ENCODE results near the gene CFP. TPM values are rescaled to one million over a fixed set of nuclear protein-coding genes. Genes with fewer than 3 reads are reported as not detected.

CFP gene
- total and polyA plus RNA-seq, 4 donors, result 11.3 to 88.8 (median 23.0) TPM

DNA sequence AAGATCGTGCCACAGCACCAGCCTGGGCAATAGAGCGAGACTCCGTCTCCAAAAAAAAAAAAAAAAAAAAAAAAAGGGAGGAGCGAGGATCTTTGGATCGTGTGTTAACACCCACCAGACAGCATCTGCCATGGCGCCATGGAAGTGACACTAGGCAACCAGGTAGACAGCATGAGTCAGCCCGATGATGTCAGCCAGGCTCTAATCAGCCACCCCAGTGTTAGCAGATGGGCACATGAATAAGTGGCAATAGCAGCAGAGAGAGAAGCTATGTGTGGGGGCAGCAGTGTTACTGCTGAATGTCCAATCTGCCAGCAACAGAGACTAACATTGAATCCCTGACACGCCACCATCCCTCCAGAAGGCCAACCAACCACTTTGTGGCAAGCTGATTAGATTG, 16.6 kb downstream of the CFP start:
- peaks cover 0 to 8% (median 2%) of the 10 kb centered on the region in 4 donors for H3K9me3 ChIP-seq (ENCODE audit: control insufficient read depth in 4 of 4, insufficient read depth in 3 of 4, low read length in 3 of 4)
- H3K9ac ChIP-seq (ENCODE audit: insufficient read depth in 1 of 2, low read length in 2 of 2), result no peak overlapping the region
- DNase-seq (no peak), ATAC-seq (ENCODE audit: insufficient read depth, low FRiP score) (no peak)
- H3K36me3 ChIP-seq (ENCODE audit: control insufficient read depth in 4 of 4, insufficient read depth in 4 of 4, low read length in 4 of 4), result no peaks in the 10 kb centered on the region
- H3K27ac ChIP-seq (ENCODE audit: low read depth in 1 of 2, low read length in 1 of 2), result no peak overlapping the region
- 84 to 91% methylated on average over 4 to 8 of the region's 8 CpGs for WGBS, 2 donors
- TF ChIP-seq, protein P1, sequence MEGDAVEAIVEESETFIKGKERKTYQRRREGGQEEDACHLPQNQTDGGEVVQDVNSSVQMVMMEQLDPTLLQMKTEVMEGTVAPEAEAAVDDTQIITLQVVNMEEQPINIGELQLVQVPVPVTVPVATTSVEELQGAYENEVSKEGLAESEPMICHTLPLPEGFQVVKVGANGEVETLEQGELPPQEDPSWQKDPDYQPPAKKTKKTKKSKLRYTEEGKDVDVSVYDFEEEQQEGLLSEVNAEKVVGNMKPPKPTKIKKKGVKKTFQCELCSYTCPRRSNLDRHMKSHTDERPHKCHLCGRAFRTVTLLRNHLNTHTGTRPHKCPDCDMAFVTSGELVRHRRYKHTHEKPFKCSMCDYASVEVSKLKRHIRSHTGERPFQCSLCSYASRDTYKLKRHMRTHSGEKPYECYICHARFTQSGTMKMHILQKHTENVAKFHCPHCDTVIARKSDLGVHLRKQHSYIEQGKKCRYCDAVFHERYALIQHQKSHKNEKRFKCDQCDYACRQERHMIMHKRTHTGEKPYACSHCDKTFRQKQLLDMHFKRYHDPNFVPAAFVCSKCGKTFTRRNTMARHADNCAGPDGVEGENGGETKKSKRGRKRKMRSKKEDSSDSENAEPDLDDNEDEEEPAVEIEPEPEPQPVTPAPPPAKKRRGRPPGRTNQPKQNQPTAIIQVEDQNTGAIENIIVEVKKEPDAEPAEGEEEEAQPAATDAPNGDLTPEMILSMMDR (IDR thresholded peaks at IDR 0.05; ENCODE audit: control extremely low read depth, extremely low read depth), result no peak
- peaks cover 0 to 3% (median 1%) of the 10 kb centered on the region in 3 donors for H3K27me3 ChIP-seq (ENCODE audit: control insufficient read depth in 3 of 3, insufficient read depth in 3 of 3, low read length in 2 of 3)
- H3K4me3 ChIP-seq, result no peak overlapping the region
- H3K4me1 ChIP-seq (ENCODE audit: control insufficient read depth in 5 of 5, insufficient read depth in 5 of 5, low read length in 5 of 5), result no peaks in the 10 kb centered on the region

DNA sequence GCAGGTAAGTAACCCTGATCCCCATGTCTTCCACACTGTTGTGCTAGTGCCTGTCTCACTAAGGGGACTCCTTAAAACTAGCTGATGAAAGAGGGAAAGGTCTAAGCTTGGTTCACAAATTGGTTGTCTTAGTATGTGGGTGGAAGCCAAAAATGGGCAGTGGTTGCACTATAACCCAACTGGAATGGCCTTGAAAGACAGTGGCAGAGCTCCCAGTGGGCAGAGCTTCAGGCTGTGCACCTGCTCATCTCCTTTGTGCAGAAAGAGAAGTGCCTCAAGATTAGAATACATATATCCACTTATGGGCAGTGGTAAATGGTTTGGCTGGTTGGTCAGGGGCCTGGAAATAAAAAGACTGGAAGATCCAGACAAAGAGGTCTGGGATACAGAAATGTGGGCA, 17.3 kb downstream of the CFP start:
- H3K4me3 ChIP-seq, result no peak overlapping the region
- H3K27ac ChIP-seq (ENCODE audit: low read depth in 1 of 2, low read length in 1 of 2), result no peak overlapping the region
- H3K4me1 ChIP-seq (ENCODE audit: control insufficient read depth in 5 of 5, insufficient read depth in 5 of 5, low read length in 5 of 5), result no peaks in the 10 kb centered on the region
- TF ChIP-seq, protein P1 (IDR thresholded peaks at IDR 0.05; ENCODE audit: control extremely low read depth, extremely low read depth), result no peak
- no peak for ATAC-seq (ENCODE audit: insufficient read depth, low FRiP score)
- no peak for DNase-seq
- peaks cover 0 to 3% (median 0%) of the 10 kb centered on the region in 3 donors for H3K27me3 ChIP-seq (ENCODE audit: control insufficient read depth in 3 of 3, insufficient read depth in 3 of 3, low read length in 2 of 3)
- H3K36me3 ChIP-seq (ENCODE audit: control insufficient read depth in 4 of 4, insufficient read depth in 4 of 4, low read length in 4 of 4), result no peaks in the 10 kb centered on the region
- H3K9ac ChIP-seq (ENCODE audit: insufficient read depth in 1 of 2, low read length in 2 of 2), result no peak overlapping the region
- peaks cover 0 to 8% (median 2%) of the 10 kb centered on the region in 4 donors for H3K9me3 ChIP-seq (ENCODE audit: control insufficient read depth in 4 of 4, insufficient read depth in 3 of 4, low read length in 3 of 4)

DNA sequence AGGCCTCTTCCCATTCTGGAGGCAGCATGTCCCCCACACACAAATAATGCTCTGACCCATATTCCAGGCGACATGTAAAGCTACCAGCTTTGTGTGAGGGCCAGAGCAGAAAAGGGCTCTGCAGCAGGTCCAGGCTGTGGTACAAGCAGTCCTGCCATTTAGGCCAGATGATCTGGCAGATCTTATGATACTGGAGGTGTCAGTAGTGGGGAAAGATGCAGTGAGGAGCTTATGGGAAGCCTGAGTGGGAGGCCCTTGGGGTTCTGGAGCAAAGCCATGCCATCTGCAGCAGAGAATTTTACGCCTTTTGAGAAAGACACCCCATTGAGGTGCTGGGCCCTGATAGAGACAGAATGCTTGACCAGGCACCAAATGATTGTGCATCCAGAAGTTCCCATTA, 17.8 kb downstream of the CFP start:
- TF ChIP-seq, protein P1 (IDR thresholded peaks at IDR 0.05; ENCODE audit: control extremely low read depth, extremely low read depth), result no peak
- WGBS, 2 donors, result 67 to 94% methylated on average over 2 of the region's 2 CpGs
- H3K27ac ChIP-seq (ENCODE audit: low read depth in 1 of 2, low read length in 1 of 2), result no peak overlapping the region
- peaks cover 0 to 8% (median 2%) of the 10 kb centered on the region in 4 donors for H3K9me3 ChIP-seq (ENCODE audit: control insufficient read depth in 4 of 4, insufficient read depth in 3 of 4, low read length in 3 of 4)
- H3K4me1 ChIP-seq (ENCODE audit: control insufficient read depth in 5 of 5, insufficient read depth in 5 of 5, low read length in 5 of 5), result no peaks in the 10 kb centered on the region
- H3K4me3 ChIP-seq, result no peak overlapping the region
- peaks cover 0 to 3% (median 0%) of the 10 kb centered on the region in 3 donors for H3K27me3 ChIP-seq (ENCODE audit: control insufficient read depth in 3 of 3, insufficient read depth in 3 of 3, low read length in 2 of 3)
- no peaks in the 10 kb centered on the region for H3K36me3 ChIP-seq (ENCODE audit: control insufficient read depth in 4 of 4, insufficient read depth in 4 of 4, low read length in 4 of 4)
- ATAC-seq (ENCODE audit: insufficient read depth, low FRiP score) (no peak), DNase-seq (no peak)
- H3K9ac ChIP-seq (ENCODE audit: insufficient read depth in 1 of 2, low read length in 2 of 2), result no peak overlapping the region

DNA sequence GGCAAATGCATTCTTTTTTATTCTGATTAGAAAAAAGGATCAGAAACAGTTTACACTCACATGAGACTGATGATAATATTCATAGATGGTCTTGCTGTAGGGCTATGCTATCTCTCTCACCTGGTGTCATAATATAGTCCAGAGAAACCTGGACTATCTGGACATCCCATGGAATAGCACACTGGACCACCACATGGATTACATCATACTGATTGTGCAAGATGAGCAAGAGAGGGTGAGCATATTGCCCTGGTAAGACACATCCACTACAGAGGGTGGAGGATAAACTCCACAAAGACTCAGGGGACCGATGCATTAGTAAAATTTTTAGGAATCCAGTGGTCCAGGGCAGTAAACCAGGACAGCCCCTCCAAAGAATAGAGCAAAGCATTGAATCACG, 18.2 kb downstream of the CFP start:
- H3K9me3 ChIP-seq (ENCODE audit: control insufficient read depth in 4 of 4, insufficient read depth in 3 of 4, low read length in 3 of 4), result peaks cover 0 to 8% (median 3%) of the 10 kb centered on the region in 4 donors
- TF ChIP-seq, protein P1 (IDR thresholded peaks at IDR 0.05; ENCODE audit: control extremely low read depth, extremely low read depth), result no peak
- WGBS, 2 donors, result 71 to 95% methylated on average over 2 of the region's 2 CpGs
- DNase-seq, result no peak
- no peak overlapping the region for H3K27ac ChIP-seq (ENCODE audit: low read depth in 1 of 2, low read length in 1 of 2)
- no peaks in the 10 kb centered on the region for H3K4me1 ChIP-seq (ENCODE audit: control insufficient read depth in 5 of 5, insufficient read depth in 5 of 5, low read length in 5 of 5)
- H3K36me3 ChIP-seq (ENCODE audit: control insufficient read depth in 4 of 4, insufficient read depth in 4 of 4, low read length in 4 of 4), result no peaks in the 10 kb centered on the region
- ATAC-seq (ENCODE audit: insufficient read depth, low FRiP score), result no peak
- no peak overlapping the region for H3K9ac ChIP-seq (ENCODE audit: insufficient read depth in 1 of 2, low read length in 2 of 2)
- no peak overlapping the region for H3K4me3 ChIP-seq
- peaks cover 0 to 3% (median 0%) of the 10 kb centered on the region in 3 donors for H3K27me3 ChIP-seq (ENCODE audit: control insufficient read depth in 3 of 3, insufficient read depth in 3 of 3, low read length in 2 of 3)

All from lung (tissue), 12 donors.